ENCODE measurements around the gene ZNF414.

Gene ZNF414

DNA sequence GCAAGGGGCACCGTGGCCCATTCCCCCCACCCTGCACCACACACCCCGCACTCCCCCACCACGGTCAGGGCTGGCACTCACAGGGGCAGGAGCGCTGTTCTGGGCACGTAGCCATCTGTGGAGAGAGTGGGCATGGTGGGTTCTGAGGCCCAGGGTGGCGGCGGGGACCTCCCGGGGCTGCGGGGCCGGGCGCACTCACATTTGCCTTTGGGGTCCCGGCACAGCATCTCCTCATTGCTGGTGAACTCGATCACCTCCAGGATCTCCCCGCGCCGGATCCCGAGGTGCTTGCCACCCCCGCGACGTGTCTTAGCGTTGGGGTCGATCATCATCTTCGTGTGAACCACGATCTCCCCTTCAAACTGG lies 23.6 kb downstream of the ZNF414 start:
- TF ChIP-seq, protein P1, sequence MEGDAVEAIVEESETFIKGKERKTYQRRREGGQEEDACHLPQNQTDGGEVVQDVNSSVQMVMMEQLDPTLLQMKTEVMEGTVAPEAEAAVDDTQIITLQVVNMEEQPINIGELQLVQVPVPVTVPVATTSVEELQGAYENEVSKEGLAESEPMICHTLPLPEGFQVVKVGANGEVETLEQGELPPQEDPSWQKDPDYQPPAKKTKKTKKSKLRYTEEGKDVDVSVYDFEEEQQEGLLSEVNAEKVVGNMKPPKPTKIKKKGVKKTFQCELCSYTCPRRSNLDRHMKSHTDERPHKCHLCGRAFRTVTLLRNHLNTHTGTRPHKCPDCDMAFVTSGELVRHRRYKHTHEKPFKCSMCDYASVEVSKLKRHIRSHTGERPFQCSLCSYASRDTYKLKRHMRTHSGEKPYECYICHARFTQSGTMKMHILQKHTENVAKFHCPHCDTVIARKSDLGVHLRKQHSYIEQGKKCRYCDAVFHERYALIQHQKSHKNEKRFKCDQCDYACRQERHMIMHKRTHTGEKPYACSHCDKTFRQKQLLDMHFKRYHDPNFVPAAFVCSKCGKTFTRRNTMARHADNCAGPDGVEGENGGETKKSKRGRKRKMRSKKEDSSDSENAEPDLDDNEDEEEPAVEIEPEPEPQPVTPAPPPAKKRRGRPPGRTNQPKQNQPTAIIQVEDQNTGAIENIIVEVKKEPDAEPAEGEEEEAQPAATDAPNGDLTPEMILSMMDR (IDR thresholded peaks at IDR 0.05; ENCODE audit: borderline replicate concordance, insufficient read depth, low read depth, low read length) = no peak
- H3K4me3 ChIP-seq (ENCODE audit: low read depth, low read length) = no peak overlapping the region

DNA sequence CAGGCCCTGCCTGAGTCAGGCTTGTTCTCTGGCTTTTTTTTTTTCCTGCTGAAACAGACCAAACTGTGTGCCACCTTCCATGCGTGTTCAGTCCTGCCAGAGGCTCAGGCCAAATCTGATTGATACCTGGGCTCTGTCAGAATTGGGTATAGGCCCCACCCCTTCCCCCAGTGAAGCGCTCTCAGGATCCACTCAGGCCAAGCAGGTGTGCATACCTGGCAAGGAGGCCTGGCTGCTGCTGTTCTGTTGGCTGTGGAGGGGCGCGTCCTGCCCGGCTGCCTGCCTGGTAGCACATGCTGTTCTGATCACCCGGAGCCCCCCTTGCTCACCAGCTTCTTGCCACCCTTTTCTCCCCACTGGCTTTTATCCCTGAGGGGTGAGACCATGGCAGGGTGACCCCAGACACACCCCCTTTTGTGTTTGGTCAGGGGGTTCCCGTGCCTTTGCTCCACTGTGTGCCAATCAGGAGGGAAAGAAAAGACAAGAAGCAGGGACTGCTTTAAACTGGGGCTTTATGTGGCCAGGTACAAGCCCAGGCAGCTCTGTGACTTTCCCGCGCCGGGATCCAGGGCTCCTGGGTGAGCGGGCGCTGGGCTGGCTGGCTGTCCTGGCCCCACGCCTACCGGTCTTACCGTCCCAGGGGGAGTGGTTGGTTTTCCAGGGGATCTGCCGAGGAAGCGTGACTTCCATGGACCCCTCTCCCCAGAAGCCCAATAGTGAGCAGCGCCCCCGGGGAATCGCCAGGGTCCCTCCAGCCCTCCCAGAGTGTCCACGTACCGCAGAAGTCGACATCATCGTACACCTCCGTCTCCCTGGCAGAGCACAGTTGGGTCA lies 24.2 kb downstream of the ZNF414 start:
- no peak overlapping the region for H3K4me3 ChIP-seq (ENCODE audit: low read depth, low read length)
- TF ChIP-seq, protein P1 (IDR thresholded peaks at IDR 0.05; ENCODE audit: borderline replicate concordance, insufficient read depth, low read depth, low read length) = no peak

DNA sequence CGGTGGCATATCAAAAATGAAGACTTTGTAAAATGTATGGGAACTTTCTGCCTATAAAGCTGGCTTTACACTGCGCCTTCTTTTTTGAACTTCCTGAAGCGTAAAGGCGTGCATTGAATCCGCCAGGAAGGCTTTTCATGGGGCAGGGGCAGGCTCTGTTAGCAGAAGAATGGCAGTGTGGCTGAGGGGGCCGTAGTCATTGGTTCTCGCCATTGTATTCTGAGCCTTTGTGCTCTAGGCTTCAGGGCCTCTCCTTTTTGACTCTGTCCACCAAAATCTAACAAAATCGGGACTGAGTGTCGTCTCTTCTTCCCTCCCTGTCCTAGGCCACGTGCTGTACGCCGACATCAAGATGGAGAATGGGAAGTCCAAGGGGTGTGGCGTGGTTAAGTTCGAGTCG lies 25.6 kb downstream of the ZNF414 start:
- TF ChIP-seq, protein P1 (IDR thresholded peaks at IDR 0.05; ENCODE audit: borderline replicate concordance, insufficient read depth, low read depth, low read length) = no peak
- H3K4me3 ChIP-seq (ENCODE audit: low read depth, low read length) = no peak overlapping the region

DNA sequence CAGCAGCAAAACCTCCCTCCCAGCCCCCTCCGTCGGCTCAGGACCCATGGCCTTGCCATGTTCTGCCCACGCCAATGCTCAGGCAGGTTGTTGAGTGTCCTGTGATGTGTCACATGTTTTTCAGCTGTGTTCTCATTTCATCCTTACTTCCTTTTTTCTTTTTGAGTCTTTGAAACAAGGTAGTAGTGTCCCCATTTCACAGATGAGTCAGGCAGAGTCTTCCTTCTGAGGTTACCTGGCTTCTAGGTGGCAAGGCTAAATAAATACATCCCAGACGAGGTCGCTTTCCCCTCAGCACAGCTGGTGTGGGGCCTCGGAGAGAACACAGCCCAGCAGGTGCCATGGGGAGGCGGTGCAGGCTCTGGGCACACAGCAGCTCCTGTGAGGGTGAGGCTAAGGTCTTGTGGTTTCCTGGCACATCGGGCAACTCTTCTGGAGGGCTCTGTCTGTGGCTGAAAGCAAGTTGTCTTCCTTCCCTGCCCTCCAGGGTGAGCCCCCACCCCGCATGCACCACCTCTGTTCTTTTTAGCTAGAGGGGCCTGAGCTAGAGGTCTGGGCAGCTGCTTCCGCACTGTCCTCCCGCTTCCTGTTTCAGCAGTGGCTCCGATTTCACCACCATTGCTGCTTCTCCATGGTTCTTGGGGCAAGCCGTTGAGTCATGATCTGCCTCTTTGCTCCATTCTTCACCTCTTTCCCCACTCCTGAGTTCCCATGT lies 26.7 kb downstream of the ZNF414 start:
- TF ChIP-seq, protein P1 (IDR thresholded peaks at IDR 0.05; ENCODE audit: borderline replicate concordance, insufficient read depth, low read depth, low read length) = no peak
- no peak overlapping the region for H3K4me3 ChIP-seq (ENCODE audit: low read depth, low read length)

DNA sequence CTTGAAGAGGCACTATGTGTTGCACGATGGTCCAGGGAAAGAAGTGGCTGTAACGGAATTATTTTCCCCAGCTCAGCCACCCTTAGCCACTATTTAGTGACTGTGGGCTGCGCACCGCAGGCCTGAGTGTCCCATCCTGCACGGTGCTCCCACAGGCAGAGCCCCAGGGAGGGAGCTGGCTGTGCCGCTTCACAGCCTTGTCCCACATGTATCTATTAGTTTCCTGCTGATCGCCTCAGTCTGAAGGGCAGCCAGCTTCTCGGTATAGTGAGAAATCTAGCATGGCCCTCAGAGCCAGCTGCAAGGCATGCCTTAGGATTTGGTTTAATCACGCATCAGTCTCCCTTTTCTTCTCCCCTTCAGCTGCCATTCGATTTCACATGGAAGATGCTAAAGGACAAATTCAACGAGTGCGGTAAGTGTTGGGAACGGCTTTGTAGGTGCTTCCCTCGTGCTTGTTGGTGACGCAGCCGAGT lies 27.3 kb downstream of the ZNF414 start:
- TF ChIP-seq, protein P1 (IDR thresholded peaks at IDR 0.05; ENCODE audit: borderline replicate concordance, insufficient read depth, low read depth, low read length) = no peak
- no peak overlapping the region for H3K4me3 ChIP-seq (ENCODE audit: low read depth, low read length)

DNA sequence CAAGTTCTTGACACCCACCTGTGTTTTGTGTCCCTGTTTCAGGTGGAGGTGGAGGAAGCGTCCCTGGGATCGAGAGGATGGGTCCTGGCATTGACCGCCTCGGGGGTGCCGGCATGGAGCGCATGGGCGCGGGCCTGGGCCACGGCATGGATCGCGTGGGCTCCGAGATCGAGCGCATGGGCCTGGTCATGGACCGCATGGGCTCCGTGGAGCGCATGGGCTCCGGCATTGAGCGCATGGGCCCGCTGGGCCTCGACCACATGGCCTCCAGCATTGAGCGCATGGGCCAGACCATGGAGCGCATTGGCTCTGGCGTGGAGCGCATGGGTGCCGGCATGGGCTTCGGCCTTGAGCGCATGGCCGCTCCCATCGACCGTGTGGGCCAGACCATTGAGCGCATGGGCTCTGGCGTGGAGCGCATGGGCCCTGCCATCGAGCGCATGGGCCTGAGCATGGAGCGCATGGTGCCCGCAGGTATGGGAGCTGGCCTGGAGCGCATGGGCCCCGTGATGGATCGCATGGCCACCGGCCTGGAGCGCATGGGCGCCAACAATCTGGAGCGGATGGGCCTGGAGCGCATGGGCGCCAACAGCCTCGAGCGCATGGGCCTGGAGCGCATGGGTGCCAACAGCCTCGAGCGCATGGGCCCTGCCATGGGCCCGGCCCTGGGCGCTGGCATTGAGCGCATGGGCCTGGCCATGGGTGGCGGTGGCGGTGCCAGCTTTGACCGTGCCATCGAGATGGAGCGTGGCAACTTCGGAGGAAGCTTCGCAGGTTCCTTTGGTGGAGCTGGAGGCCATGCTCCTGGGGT lies 28.2 kb downstream of the ZNF414 start:
- no peak overlapping the region for H3K4me3 ChIP-seq (ENCODE audit: low read depth, low read length)
- TF ChIP-seq, protein P1 (IDR thresholded peaks at IDR 0.05; ENCODE audit: borderline replicate concordance, insufficient read depth, low read depth, low read length) = no peak
